ENCODE data around the gene PRELID1.
"Not testable (repeated sequence)": the region's sequence is repeated elsewhere in the genome, so short reads cannot be mapped to it uniquely, and the experiment has no call there.

Gene PRELID1, protein sequence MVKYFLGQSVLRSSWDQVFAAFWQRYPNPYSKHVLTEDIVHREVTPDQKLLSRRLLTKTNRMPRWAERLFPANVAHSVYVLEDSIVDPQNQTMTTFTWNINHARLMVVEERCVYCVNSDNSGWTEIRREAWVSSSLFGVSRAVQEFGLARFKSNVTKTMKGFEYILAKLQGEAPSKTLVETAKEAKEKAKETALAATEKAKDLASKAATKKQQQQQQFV

GRCh38 chr5:177303121-177303924, at the start of gene PRELID1, which contains the start of gene RAB24:
Gene PRELID1, plus strand, starts transcription at chr5:177303799. Its CDS starts 187 bp downstream, at chr5:177303986.
Gene RAB24, minus strand, starts transcription at chr5:177303719. Its CDS starts 431 bp downstream, at chr5:177303288.
- DNase-seq: peak; percentile 35

GRCh38 chr5:177256296-177256695, 47.3 kb upstream of the PRELID1 start:
- DNase-seq: no peak

DNA sequence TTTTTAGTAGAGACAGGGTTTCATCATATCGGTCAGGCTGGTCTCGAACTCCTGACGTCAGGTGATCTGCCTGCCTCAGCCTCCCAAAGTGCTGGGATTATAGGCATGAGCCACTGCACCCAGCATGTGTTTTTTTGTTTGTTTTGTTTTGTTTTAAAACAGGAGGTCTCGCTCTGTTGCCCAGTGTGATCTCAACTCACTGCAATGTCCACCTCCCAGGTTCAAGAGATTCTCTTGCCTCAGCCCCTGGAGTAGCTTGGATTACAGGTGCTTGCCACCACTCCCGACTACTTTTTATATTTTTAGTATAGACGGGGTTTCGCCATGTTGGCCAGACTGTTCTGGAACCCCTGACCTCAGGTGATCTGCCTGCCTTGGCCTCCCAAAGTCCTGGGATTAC, 44.9 kb upstream of the PRELID1 start:
- DNase-seq: not testable (repeated sequence)

GRCh38 chr5:177260961-177261360, 42.6 kb upstream of the PRELID1 start:
- DNase-seq: no peak

DNA sequence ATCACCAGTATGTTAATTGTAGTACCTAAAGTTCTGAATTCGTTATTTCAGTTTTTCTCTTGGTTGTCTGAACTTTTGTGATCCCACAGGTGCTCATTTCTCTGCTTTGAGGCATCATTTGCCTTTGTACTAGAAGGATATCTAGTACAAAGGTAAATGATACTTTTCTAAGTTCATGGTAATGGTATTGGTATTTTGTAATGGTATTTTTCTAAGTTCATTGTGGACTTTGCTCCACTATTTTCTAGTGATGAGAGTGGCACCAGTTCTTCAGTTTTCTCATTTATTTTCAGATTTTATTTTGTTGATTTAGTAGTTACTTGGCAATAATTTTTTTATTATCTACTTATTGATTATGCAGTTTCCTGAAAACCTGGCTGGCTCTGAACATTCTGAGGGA, 42.1 kb upstream of the PRELID1 start:
- DNase-seq: no peak

DNA sequence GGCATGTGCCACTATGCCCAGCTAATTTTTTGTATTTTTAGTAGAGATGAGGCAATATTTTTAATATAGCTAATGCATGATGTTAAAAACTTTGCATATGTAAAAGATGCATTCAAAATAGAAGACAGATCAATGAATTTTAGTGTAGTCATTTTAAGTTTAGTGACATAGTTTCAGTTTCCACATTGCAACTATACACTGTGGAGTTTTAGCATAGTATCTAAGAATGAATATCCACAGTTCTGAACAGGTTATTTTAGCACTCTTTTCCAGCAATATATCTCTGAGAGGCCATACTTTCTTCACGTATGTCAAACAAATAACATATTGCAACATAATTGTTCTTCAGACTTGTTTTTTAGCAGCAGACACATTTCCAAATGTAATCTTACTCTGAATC, 39.4 kb upstream of the PRELID1 start:
- DNase-seq: no peak

DNA sequence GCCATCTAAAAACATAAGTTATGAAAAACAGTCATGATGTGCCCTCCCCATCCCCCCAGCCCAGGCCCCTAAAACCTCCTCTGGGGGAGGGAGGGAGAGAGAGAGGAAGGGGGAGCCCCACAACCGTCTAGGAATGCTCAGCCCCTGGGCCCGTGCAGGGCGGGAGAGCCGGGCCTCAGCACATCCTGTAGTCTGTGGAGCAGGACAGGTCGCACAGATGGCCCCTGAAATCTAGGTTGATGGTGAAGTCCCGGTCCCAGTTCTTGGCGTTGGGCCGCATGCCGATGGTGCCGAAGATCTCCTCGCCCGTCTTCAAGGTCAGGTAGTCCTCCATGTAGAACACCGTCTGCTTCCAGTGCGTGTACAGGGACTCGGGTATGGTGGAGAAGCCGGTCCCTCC, 38.2 kb upstream of the PRELID1 start:
- DNase-seq: no peak

DNA sequence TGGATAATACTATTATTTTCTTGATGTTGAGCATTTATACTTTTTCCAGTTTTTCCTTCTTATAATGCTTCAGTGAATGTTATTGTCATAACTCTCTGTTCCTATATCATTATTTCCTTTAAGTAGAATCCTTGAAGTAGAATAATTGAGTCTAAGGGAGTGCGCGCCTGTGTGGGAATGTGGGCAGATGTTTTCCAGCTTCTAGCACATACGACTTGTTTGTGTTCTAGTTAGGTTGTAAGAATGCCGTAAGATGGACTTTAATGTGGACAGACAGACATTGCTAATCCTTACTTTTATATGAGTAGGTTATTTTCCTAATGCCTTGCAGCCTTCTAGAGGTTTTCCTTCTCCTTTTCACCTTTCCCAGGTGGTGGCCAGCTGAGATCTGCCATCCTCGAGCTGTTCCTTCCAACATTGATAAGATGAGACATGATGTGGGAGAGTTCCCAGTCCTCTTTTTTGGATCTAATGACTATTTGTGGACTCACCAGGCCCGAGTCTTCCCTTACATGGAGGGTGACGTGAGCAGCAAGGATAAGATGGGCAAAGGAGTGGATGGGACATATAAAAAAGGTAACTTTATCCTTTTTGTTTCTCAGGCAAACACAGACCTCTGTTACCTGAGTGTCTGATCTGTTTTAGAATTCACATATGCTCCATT, 34.2 kb upstream of the PRELID1 start:
- DNase-seq: no peak

- no peak for DNase-seq
These were observed 33.6 kb upstream of the PRELID1 start for GRCh38 chr5:177269976-177270375.

GRCh38 chr5:177270653-177271052, 32.9 kb upstream of the PRELID1 start:
- no peak for DNase-seq

GRCh38 chr5:177271113-177271512, 32.5 kb upstream of the PRELID1 start:
- no peak for DNase-seq

- no peak for DNase-seq
These were observed 27.7 kb upstream of the PRELID1 start for GRCh38 chr5:177275883-177276282.

DNA sequence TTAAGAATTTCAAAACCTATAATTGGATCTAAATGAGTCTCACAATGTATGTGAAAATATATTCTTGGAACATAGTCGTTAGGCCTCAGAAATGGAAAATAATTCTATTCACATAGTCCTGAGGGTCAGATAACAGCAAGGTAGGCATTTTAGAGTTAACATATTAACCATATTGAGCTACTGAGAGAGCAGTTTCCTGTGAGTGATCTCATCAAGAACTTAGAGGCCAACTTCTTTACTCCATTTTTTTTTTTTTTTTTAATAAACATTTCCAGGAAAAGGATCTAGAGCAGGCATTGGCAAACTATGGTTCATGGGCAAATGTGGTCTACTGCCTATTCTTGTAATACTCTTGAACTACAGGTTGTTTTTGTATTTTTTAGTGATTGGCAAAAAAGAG, 26.7 kb upstream of the PRELID1 start:
- no peak for DNase-seq

- no peak for DNase-seq
These were observed 15.4 kb upstream of the PRELID1 start for GRCh38 chr5:177288191-177288590.

- no peak for DNase-seq
These were observed 12.6 kb upstream of the PRELID1 start for GRCh38 chr5:177290816-177291596.

GRCh38 chr5:177291735-177292134, 11.9 kb upstream of the PRELID1 start:
- no peak for DNase-seq

DNA sequence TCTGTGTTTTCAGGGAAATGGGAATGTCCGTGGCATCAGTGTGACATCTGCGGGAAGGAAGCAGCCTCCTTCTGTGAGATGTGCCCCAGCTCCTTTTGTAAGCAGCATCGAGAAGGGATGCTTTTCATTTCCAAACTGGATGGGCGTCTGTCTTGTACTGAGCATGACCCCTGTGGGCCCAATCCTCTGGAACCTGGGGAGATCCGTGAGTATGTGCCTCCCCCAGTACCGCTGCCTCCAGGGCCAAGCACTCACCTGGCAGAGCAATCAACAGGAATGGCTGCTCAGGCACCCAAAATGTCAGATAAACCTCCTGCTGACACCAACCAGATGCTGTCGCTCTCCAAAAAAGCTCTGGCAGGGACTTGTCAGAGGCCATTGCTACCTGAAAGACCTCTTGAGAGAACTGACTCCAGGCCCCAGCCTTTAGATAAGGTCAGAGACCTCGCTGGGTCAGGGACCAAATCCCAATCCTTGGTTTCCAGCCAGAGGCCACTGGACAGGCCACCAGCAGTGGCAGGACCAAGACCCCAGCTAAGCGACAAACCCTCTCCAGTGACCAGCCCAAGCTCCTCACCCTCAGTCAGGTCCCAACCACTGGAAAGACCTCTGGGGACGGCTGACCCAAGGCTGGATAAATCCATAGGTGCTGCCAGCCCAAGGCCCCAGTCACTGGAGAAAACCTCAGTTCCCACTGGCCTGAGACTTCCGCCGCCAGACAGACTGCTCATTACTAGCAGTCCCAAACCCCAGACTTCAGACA, 9.6 kb upstream of the PRELID1 start:
- no peak for DNase-seq

- no peak for DNase-seq
These were observed 9.0 kb upstream of the PRELID1 start for GRCh38 chr5:177294632-177295031.

- no peak for DNase-seq
These were observed 7.7 kb upstream of the PRELID1 start for GRCh38 chr5:177295924-177296323.

DNA sequence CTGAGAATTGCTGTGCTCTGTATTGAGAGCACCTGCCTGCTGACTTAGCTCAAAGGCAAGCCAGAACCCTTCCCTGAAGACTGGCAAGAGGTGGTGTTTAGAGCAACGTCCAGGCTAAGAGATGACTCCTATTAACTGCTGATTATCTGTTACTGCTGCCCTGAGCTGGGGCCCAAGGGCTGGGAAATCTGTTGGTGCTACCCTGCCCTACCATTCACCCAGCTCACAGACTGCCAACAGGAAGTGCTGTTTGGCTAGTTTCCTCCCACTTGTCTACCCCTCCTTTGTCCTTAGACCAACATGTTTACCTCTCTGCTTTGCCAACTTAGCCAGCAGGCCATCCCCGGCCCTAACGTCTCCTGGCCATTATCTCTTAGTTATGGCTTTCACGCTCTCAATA, 7.0 kb upstream of the PRELID1 start:
- DNase-seq: no peak

GRCh38 chr5:177297922-177298321, 5.7 kb upstream of the PRELID1 start:
- DNase-seq: no peak

- no peak for DNase-seq
These were observed 3.9 kb upstream of the PRELID1 start for GRCh38 chr5:177299697-177300096.
